Heart left ventricle (tissue), 16 donors: ENCODE measurements around the gene DCP2. TPM values are rescaled to one million over a fixed set of nuclear protein-coding genes. Genes with fewer than 3 reads are reported as not detected.

Experiments
- ATAC-seq, 4 donors: fragments of 200-7000 bp; cut with Tn5 transposase; one replicate each; pipeline ENCODE4 v1.9.1; 2020 to 2022; ENCODE audit warnings: moderate library complexity in 4 of 4, mild to moderate bottlenecking in 3 of 4, moderate number of reproducible peaks in 1 of 4
- DNase-seq, 5 donors: peaks; one replicate each; pipeline ENCODE4 v3.0.0-alpha.2; 2020
- H3K27ac ChIP-seq, 12 donors: fragments of 200-600 bp; sonication (generic) in 4 of 12; one replicate each; pipeline versions ENCODE4 v1.5.0 to v1.8.0; 2016 to 2022; ENCODE audit warnings: mild to moderate bottlenecking in 2 of 12
- H3K27me3 ChIP-seq, 9 donors: fragments of 200-600 bp; sonication (generic) in 2 of 9; one replicate each; pipeline versions ENCODE4 v1.5.1 to v1.8.0; 2016 to 2022; ENCODE audit warnings: mild to moderate bottlenecking in 3 of 9
- H3K36me3 ChIP-seq, 9 donors: fragments of 200-600 bp; sonication (generic) in 2 of 9; one replicate each; pipeline versions ENCODE4 v1.5.0 to v1.8.0; 2018 to 2022; ENCODE audit warnings: mild to moderate bottlenecking in 2 of 9
- H3K4me1 ChIP-seq, 12 donors: fragments of 200-600 bp; sonication (generic) in 4 of 12; one replicate each; pipeline versions ENCODE4 v1.5.0 to v1.8.0; 2016 to 2022; ENCODE audit warnings: mild to moderate bottlenecking in 3 of 12
- H3K4me3 ChIP-seq, 12 donors: fragments of 200-600 bp; sonication (generic) in 4 of 12; one replicate each; pipeline versions ENCODE4 v1.5.0 to v1.8.0; 2017 to 2022; ENCODE audit warnings: mild to moderate bottlenecking in 9 of 12, moderate library complexity in 4 of 12
- H3K9me3 ChIP-seq, 12 donors: fragments of 200-600 bp; sonication (generic) in 4 of 12; one replicate each; pipeline versions ENCODE4 v1.5.0 to v1.8.0; 2016 to 2022; ENCODE audit warnings: mild to moderate bottlenecking in 1 of 12
- CTCF ChIP-seq, 12 donors: fragments of 200-600 bp; sonication (generic) in 4 of 12; IDR thresholded peaks; one replicate each; pipeline versions ENCODE4 v1.5.0 to v1.8.0; 2018 to 2022; ENCODE audit warnings: antibody characterized with exemption in 12 of 12, mild to moderate bottlenecking in 5 of 12
- POLR2A ChIP-seq, 2 donors: fragments of 450-650 bp; IDR thresholded peaks; one replicate each; pipeline ENCODE4 v1.6.1; 2017; ENCODE audit warnings: antibody characterized with exemption in 2 of 2, mild to moderate bottlenecking in 2 of 2, moderate library complexity in 2 of 2
- WGBS, 4 donors: extraction: QIAGEN DNeasy Blood & Tissue Kit in 2 of 4; methylation state at CpG; one replicate each; pipeline versions ENCODE4 v1.1.5 to v1.1.7; 2013 to 2018; 5-methylcytosine and 5-hydroxymethylcytosine counted together
- intact Hi-C, 10 donors: fragments of 100-400 bp; cut with DNase I; formaldehyde crosslinking; loops; one replicate each; pipeline versions ENCODE4 v1.11.1 to v1.14.2; 2022
- polyA plus RNA-seq, 2 donors: library from polyadenylated mRNA; stranded (reverse); fragments of 200-250 nt; gene quantifications; one replicate each; pipeline ENCODE4 v1.2.3, GENCODE V29; 2013
- total RNA-seq, 9 donors: library from RNA; depleted of rRNA in 2 of 9; stranded (reverse); fragments of >200 nt in 2 of 9; fragmentation: NEBNext Ultra II Directional in 3 of 9; extraction: Animal tissue kit (Norgen Biotek cat#: 25700) in 3 of 9; gene quantifications; one replicate each; pipeline versions ENCODE4 v1.1.0 to v1.2.4, GENCODE V29; 2016 to 2023
- donor health status: ischemic (EF 13 %, LVEDD 7.1; RV severe dilation, severe dysfunction).
- donor health status: healthy with polysubstance abuse.
- donor health status: DM: no; HTN: yes; CAD: no.
- donor health status: DM: no; HTN: no; CAD: no.
- donor health status: ischemic (EF 25% LVEDD 6.9; RV normal size, moderate dysfunction).
- donor health status: ischemic (EF 25% LVEDD 5.7; RV mildly dilated, moderate dysfunction).
- donor health status: healthy.
- donor health status: DM: yes; HTN: yes; CAD: no.
- donor health status: ischemic (EF 35%, LVEDD 5.7; RV mildly dilated, moderate dysfunction).
- donor health status: nonischemic (EF 11% LVEDD 7.7; RV severe dilation, severe dysfunction).
- donor health status: DM: yes; HTN: yes; CAD: no.
- donor health status: PGD.
- donor health status: ischemic (EF 29% LVEDD 5.4; RV normal size, mild dysfunction).
- donor health status: nonischemic (EF 23%, LVEDD 6.1; RV moderate dilation, normal function).

DCP2 gene
- total and polyA plus RNA-seq, 11 donors, result 3.4 to 36.0 (median 16.0) TPM

GRCh38 chr5:112965733-112966306, 10.8 kb upstream of the DCP2 start:
- Histone ChIP-seq H3K27ac (no peak overlapping the region), H3K4me3 (no peak overlapping the region), H3K4me1 (peaks cover 0 to 18% (median 6%) of the 10 kb centered on the region in 12 donors), H3K27me3 (no peaks in the 10 kb centered on the region), H3K36me3 (no peaks in the 10 kb centered on the region), H3K9me3 (no peaks in the 10 kb centered on the region)
- 89 to 96% (median 93%) methylated on average over 8 of the region's 8 CpGs for WGBS, 4 donors
- ATAC-seq (no peak), DNase-seq (no peak)
- TF ChIP-seq POLR2A (IDR thresholded peaks at IDR 0.05), result no peak
- TF ChIP-seq CTCF (IDR thresholded peaks at IDR 0.05), result no peak
- intact Hi-C loops, result no loop called here

- no peak overlapping the region for H3K4me3 ChIP-seq
- no peaks in the 10 kb centered on the region for H3K27me3 ChIP-seq
- TF ChIP-seq CTCF (IDR thresholded peaks at IDR 0.05) (no peak), POLR2A (IDR thresholded peaks at IDR 0.05) (no peak)
- intact Hi-C loops, result no loop called here
- H3K4me1 ChIP-seq, result peaks cover 0 to 13% (median 6%) of the 10 kb centered on the region in 12 donors
- no peak overlapping the region for H3K27ac ChIP-seq
- ATAC-seq (no peak), DNase-seq (no peak)
- H3K9me3 ChIP-seq, result no peaks in the 10 kb centered on the region
- H3K36me3 ChIP-seq, result no peaks in the 10 kb centered on the region
- 88 to 94% (median 91%) methylated on average over 6 of the region's 6 CpGs for WGBS, 4 donors
Observed at GRCh38 chr5:112967520-112968083, 9.0 kb upstream of the DCP2 start.

GRCh38 chr5:112968411-112969106, 8.0 kb upstream of the DCP2 start:
- WGBS, 4 donors, result 76 to 89% (median 85%) methylated on average over 5 of the region's 5 CpGs
- Histone ChIP-seq H3K27me3 (no peaks in the 10 kb centered on the region), H3K4me1 (peaks cover 0 to 9% (median 4%) of the 10 kb centered on the region in 12 donors), H3K9me3 (no peaks in the 10 kb centered on the region), H3K36me3 (no peaks in the 10 kb centered on the region), H3K27ac (no peak overlapping the region), H3K4me3 (no peak overlapping the region)
- TF ChIP-seq POLR2A (IDR thresholded peaks at IDR 0.05) (no peak), CTCF (IDR thresholded peaks at IDR 0.05) (no peak)
- DNase-seq, result no peak
- intact Hi-C loops, result no loop called here
- ATAC-seq, result no peak

GRCh38 chr5:112971276-112971675, 5.3 kb upstream of the DCP2 start:
- DNase-seq (no peak), ATAC-seq (no peak)
- 92 to 95% (median 93%) methylated on average over 4 of the region's 4 CpGs for WGBS, 4 donors
- intact Hi-C loops, result loop anchor here in 1 of 10 donors (10.0 kb wide), 1 partner anchor 46 kb away; the partner anchor contains the start of gene REEP5
- TF ChIP-seq CTCF (IDR thresholded peaks at IDR 0.05) (no peak), POLR2A (IDR thresholded peaks at IDR 0.05) (no peak)
- Histone ChIP-seq H3K4me3 (no peak overlapping the region), H3K36me3 (no peaks in the 10 kb centered on the region), H3K27me3 (no peaks in the 10 kb centered on the region), H3K27ac (no peak overlapping the region), H3K9me3 (no peaks in the 10 kb centered on the region), H3K4me1 (peaks cover 0 to 7% (median 6%) of the 10 kb centered on the region in 12 donors)
